Calu3 (cell line): ENCODE data around the gene HOXD9. TPM values are rescaled to one million over a fixed set of nuclear protein-coding genes. Genes with fewer than 3 reads are reported as not detected.

Experiments used
- BruUV-seq: library from RNA; stranded (reverse); fragments of 400-500 nt; replicated peaks from 2 replicates; lab custom pipeline; 2021; lab: Mats Ljungman, UMichigan
- CTCF ChIA-PET: fragments of 300-600 bp; sonication (Branson Sonifier 250); formaldehyde crosslinking; loops from one replicate; lab custom pipeline; 2022; ENCODE audit warnings: antibody characterized with exemption; lab: Charles Lee
- DNase-seq: peaks from one replicate; pipeline ENCODE4 v3.0.0; 2022
- H3K27ac Mint-ChIP-seq: one replicate; pipeline ENCODE4 v1.8.0; 2022; ENCODE audit warnings: mixed read lengths; ENCODE audit not compliant: unreplicated experiment
- H3K27me3 Mint-ChIP-seq: one replicate; pipeline ENCODE4 v1.8.0; 2022; ENCODE audit warnings: mixed read lengths; ENCODE audit not compliant: unreplicated experiment
- H3K36me3 Mint-ChIP-seq: one replicate; pipeline ENCODE4 v1.8.0; 2022; ENCODE audit warnings: mild to moderate bottlenecking, moderate library complexity, mixed read lengths; ENCODE audit not compliant: insufficient read depth, unreplicated experiment
- H3K4me1 Mint-ChIP-seq: one replicate; pipeline ENCODE4 v1.8.0; 2022; ENCODE audit warnings: mild to moderate bottlenecking, low read depth, mixed read lengths; ENCODE audit not compliant: unreplicated experiment
- H3K4me3 Mint-ChIP-seq: one replicate; pipeline ENCODE4 v1.8.0; 2022; ENCODE audit warnings: mild to moderate bottlenecking, low read depth, moderate library complexity, mixed read lengths; ENCODE audit not compliant: unreplicated experiment
- H3K9me3 Mint-ChIP-seq: one replicate; pipeline ENCODE4 v1.8.0; 2022; ENCODE audit warnings: low read depth, mixed read lengths; ENCODE audit not compliant: unreplicated experiment
- CTCF ChIP-seq: fragments of 200-600 bp; IDR thresholded peaks from one replicate; pipeline ENCODE4 v1.8.0; 2022; ENCODE audit warnings: antibody characterized with exemption; ENCODE audit not compliant: unreplicated experiment
- intact Hi-C: fragments of 100-400 bp; cut with micrococcal nuclease; formaldehyde crosslinking; loops from one replicate; pipeline ENCODE4 v1.10.0; 2022; ENCODE audit not compliant: unreplicated experiment
- total RNA-seq: library from RNA; stranded (reverse); gene quantifications from 2 replicates; pipeline ENCODE4 v1.2.3, GENCODE V29; 2022

Gene HOXD9
- total RNA-seq, 1 experiment from 2014 or later: not detected

GRCh38 chr2:176169711-176170110 lies 47.2 kb downstream of the HOXD9 start:
- intact Hi-C loops: loop anchor here (10.0 kb wide), 1 partner anchor 155 kb away; no protein-coding TSS in a partner anchor
- TF ChIP-seq CTCF: no peak
- H3K27me3 Mint-ChIP-seq: no peaks in the 10 kb centered on the region
- H3K4me1 Mint-ChIP-seq: peaks cover 11% of the 10 kb centered on the region
- no peaks in the 10 kb centered on the region for H3K36me3 Mint-ChIP-seq
- H3K27ac Mint-ChIP-seq: no peak overlapping the region
- no peak overlapping the region for H3K4me3 Mint-ChIP-seq
- BruUV-seq: no TSS peak
- no peaks in the 10 kb centered on the region for H3K9me3 Mint-ChIP-seq
- CTCF ChIA-PET: no interaction called here
- no peak for DNase-seq

- H3K4me3 Mint-ChIP-seq: no peak overlapping the region
- CTCF ChIA-PET: no interaction called here
- no TSS peak for BruUV-seq
- no peaks in the 10 kb centered on the region for H3K9me3 Mint-ChIP-seq
- DNase-seq: no peak
- no peaks in the 10 kb centered on the region for H3K36me3 Mint-ChIP-seq
- no peak for TF ChIP-seq CTCF
- peaks cover 11% of the 10 kb centered on the region for H3K4me1 Mint-ChIP-seq
- no peak overlapping the region for H3K27ac Mint-ChIP-seq
- H3K27me3 Mint-ChIP-seq: no peaks in the 10 kb centered on the region
- intact Hi-C loops: loop anchor here (10.0 kb wide), 1 partner anchor 154 kb away; no protein-coding TSS in a partner anchor
Observed at GRCh38 chr2:176170602-176171305, 48.2 kb downstream of the HOXD9 start.

- CTCF ChIA-PET: no interaction called here
- Mint-ChIP-seq H3K36me3 (no peaks in the 10 kb centered on the region), H3K9me3 (no peaks in the 10 kb centered on the region), H3K27me3 (no peaks in the 10 kb centered on the region), H3K4me3 (no peak overlapping the region), H3K27ac (no peak overlapping the region), H3K4me1 (peaks cover 11% of the 10 kb centered on the region)
- no peak for DNase-seq
- no TSS peak for BruUV-seq
- TF ChIP-seq CTCF: no peak
- intact Hi-C loops: loop anchor here (10.0 kb wide), 1 partner anchor 153 kb away; no protein-coding TSS in a partner anchor
Observed at GRCh38 chr2:176171351-176172006, 49.0 kb downstream of the HOXD9 start.

- no peak for DNase-seq
- peaks cover 11% of the 10 kb centered on the region for H3K4me1 Mint-ChIP-seq
- TF ChIP-seq CTCF: no peak
- no peak overlapping the region for H3K27ac Mint-ChIP-seq
- BruUV-seq: no TSS peak
- no peaks in the 10 kb centered on the region for H3K9me3 Mint-ChIP-seq
- intact Hi-C loops: loop anchor here (10.0 kb wide), 1 partner anchor 153 kb away; no protein-coding TSS in a partner anchor
- CTCF ChIA-PET: no interaction called here
- H3K4me3 Mint-ChIP-seq: no peak overlapping the region
- no peaks in the 10 kb centered on the region for H3K27me3 Mint-ChIP-seq
- H3K36me3 Mint-ChIP-seq: no peaks in the 10 kb centered on the region
Observed at GRCh38 chr2:176172007-176172894, 49.7 kb downstream of the HOXD9 start.
